ENCODE measurements around the gene CIAO2B. TPM values are rescaled to one million over a fixed set of nuclear protein-coding genes. Genes with fewer than 3 reads are reported as not detected.

Gene CIAO2B
- total RNA-seq, 1 donor from 2014 or later, result 61.3 TPM

DNA sequence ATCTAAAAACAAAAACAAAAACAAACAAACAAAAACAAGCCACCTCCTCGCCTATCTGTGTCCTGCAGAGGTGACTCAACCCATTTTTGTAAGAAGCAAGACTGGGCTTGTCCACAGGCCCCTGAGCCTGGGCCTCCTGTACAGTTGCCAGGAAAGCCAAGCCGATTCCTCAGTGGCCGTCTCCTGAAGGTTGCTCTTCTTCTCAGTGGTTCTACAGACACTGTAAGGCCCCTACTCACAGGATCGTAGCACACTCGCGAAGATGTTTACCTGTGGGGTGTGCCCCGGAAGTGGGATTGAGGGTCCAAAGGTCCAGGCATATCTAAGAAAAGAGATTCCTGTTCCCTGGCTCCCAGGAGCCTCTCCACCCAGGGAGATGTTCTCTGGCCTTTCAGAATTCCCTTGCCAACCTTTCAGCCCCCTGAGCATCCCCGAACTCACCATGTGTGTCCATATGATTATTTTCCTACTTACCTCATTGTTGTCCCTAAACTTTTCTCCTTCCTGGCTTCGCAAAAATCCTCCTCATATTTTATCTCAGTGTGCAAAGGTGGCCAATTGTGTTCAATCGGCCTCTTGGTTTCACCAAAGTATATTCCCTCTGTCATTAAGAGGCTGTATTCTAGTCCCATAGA lies 19.4 kb upstream of the CIAO2B start:
- Mint-ChIP-seq H3K4me1 (ENCODE audit: low read depth) (no peaks in the 10 kb centered on the region), H3K36me3 (ENCODE audit: low read depth) (no peaks in the 10 kb centered on the region), H3K9me3 (ENCODE audit: low read depth) (peaks cover 8% of the 10 kb centered on the region), H3K27ac (ENCODE audit: unreplicated experiment) (no peak overlapping the region), H3K27me3 (ENCODE audit: low read depth) (peaks cover 13% of the 10 kb centered on the region), H3K4me3 (ENCODE audit: unreplicated experiment) (no peak overlapping the region)
- no peak for TF ChIP-seq CTCF (IDR thresholded peaks at IDR 0.05)
- no peak for DNase-seq (ENCODE audit: low spot score)

- Mint-ChIP-seq H3K27me3 (ENCODE audit: low read depth) (peaks cover 3% of the 10 kb centered on the region), H3K27ac (ENCODE audit: unreplicated experiment) (no peak overlapping the region), H3K4me3 (ENCODE audit: unreplicated experiment) (no peak overlapping the region), H3K4me1 (ENCODE audit: low read depth) (no peaks in the 10 kb centered on the region), H3K36me3 (ENCODE audit: low read depth) (no peaks in the 10 kb centered on the region), H3K9me3 (ENCODE audit: low read depth) (peaks cover 8% of the 10 kb centered on the region)
- DNase-seq (ENCODE audit: low spot score), result no peak
- no peak for TF ChIP-seq CTCF (IDR thresholded peaks at IDR 0.05)
Observed at GRCh38 chr16:66952430-66953110, 18.4 kb upstream of the CIAO2B start.

- H3K9me3 Mint-ChIP-seq (ENCODE audit: low read depth), result peaks cover 8% of the 10 kb centered on the region
- no peak for TF ChIP-seq CTCF (IDR thresholded peaks at IDR 0.05)
- H3K36me3 Mint-ChIP-seq (ENCODE audit: low read depth), result no peaks in the 10 kb centered on the region
- no peak for DNase-seq (ENCODE audit: low spot score)
- no peak overlapping the region for H3K4me3 Mint-ChIP-seq (ENCODE audit: unreplicated experiment)
- H3K4me1 Mint-ChIP-seq (ENCODE audit: low read depth), result peaks cover 2% of the 10 kb centered on the region
- no peak overlapping the region for H3K27ac Mint-ChIP-seq (ENCODE audit: unreplicated experiment)
- peaks cover 2% of the 10 kb centered on the region for H3K27me3 Mint-ChIP-seq (ENCODE audit: low read depth)
Observed at GRCh38 chr16:66950971-66951790, 17.0 kb upstream of the CIAO2B start.

DNA sequence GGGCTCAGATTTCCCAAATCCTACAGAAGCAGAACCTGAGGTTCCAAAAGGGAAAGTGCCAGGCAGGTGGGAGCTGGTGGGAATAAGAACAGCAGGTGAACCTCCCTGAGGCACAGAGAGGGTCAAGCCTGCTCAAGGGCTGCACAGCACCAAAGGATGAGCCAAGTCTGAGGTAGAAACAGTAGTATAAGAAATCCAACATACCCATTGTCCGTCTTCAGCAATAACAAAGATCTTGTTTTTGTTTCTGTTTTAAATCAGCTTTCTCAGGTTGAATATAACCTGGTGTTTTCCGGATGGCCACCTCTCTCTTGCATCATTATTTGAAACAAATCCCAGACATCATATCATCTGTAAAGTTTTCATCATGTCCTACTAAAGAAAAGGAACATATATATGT lies 16.2 kb upstream of the CIAO2B start:
- no peak overlapping the region for H3K27ac Mint-ChIP-seq (ENCODE audit: unreplicated experiment)
- TF ChIP-seq CTCF (IDR thresholded peaks at IDR 0.05), result no peak
- peaks cover 8% of the 10 kb centered on the region for H3K9me3 Mint-ChIP-seq (ENCODE audit: low read depth)
- no peak for DNase-seq (ENCODE audit: low spot score)
- H3K27me3 Mint-ChIP-seq (ENCODE audit: low read depth), result peaks cover 2% of the 10 kb centered on the region
- H3K4me3 Mint-ChIP-seq (ENCODE audit: unreplicated experiment), result no peak overlapping the region
- no peaks in the 10 kb centered on the region for H3K36me3 Mint-ChIP-seq (ENCODE audit: low read depth)
- H3K4me1 Mint-ChIP-seq (ENCODE audit: low read depth), result peaks cover 2% of the 10 kb centered on the region

- Mint-ChIP-seq H3K9me3 (ENCODE audit: low read depth) (peaks cover 8% of the 10 kb centered on the region), H3K36me3 (ENCODE audit: low read depth) (no peaks in the 10 kb centered on the region), H3K27ac (ENCODE audit: unreplicated experiment) (no peak overlapping the region), H3K27me3 (ENCODE audit: low read depth) (peaks cover 2% of the 10 kb centered on the region), H3K4me3 (ENCODE audit: unreplicated experiment) (no peak overlapping the region), H3K4me1 (ENCODE audit: low read depth) (peaks cover 2% of the 10 kb centered on the region)
- DNase-seq (ENCODE audit: low spot score), result no peak
- TF ChIP-seq CTCF (IDR thresholded peaks at IDR 0.05), result no peak
Observed at GRCh38 chr16:66949472-66949871, 15.3 kb upstream of the CIAO2B start.

All from chondrocyte (in vitro differentiated cells).